Activated gamma-delta T cell treated with anti-CD3 and anti-CD28 coated beads, Interleukin-2, amount 50 U/mL, for 16 hours (primary cell): ENCODE data around the gene CST9.

Source experiments
- DNase-seq: peaks from one replicate; pipeline ENCODE4 v3.0.0-alpha.2; 2020; ENCODE audit warnings: low read depth

Gene CST9, protein sequence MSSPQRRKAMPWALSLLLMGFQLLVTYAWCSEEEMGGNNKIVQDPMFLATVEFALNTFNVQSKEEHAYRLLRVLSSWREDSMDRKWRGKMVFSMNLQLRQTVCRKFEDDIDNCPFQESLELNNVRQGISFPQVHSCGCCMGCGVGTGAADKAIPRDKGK

DNA sequence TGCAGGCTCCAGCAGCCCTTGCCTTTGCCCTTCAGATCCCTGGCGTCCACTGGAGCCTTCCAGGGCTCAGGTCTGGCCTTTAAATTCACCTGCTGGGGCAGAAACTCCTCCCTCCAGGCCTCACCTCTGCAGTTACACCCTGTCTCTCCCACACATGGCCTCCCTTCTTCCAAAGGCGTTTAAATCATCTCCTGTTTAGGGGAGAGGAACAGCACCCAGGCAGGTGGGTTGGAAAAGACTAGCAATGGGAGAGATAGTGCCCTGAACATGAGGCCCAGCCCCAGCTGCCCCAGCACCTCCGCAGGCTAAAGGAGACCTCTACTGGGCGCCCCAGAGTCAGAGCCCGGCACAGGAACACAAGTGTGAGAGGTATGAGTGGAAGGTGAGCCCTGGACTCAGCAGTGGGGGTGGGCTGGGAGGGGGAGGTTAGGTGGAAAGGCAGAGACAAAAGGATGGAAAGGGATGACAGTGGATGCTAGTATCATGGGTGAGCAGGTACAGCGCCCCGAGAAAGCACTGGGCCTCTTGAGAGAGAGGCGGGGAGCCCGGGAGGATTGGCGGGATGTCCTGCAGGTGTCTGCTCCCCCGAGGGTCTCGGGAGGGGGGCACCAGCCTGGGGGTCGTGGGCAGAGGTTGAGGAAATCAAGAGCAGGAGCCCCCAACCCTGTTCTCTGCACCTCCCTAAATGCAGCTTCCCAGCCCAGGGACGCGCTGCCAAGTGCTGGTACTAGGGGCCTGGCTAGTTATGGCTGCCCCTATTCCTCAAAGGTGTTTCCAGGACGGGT, at the start of gene CST9:
Gene CST9 (minus strand): TSS at position 51 of the 785 bp plus-strand sequence. CDS start 53 bp downstream, outside the sequence.
- no peak for DNase-seq

DNA sequence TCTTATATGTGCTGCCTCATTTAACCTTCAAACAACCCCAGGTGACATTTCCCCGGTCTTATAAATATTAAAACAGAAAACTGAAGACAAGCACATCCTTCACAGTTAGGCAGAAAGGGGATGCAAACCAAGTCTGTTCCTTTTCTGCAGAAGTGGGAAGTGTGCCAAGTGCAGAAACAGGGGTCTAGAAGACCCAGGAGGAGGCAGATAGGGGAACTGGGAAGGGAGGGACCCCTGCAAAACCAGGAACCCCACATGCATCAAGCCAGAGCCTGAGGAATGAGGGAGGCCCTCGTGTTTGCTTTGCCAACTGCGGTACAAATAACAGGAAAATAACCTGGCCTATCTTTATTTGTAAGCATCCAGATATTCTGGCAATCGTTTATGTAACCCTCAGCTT, 49.0 kb upstream of the CST9 start:
- no peak for DNase-seq

DNA sequence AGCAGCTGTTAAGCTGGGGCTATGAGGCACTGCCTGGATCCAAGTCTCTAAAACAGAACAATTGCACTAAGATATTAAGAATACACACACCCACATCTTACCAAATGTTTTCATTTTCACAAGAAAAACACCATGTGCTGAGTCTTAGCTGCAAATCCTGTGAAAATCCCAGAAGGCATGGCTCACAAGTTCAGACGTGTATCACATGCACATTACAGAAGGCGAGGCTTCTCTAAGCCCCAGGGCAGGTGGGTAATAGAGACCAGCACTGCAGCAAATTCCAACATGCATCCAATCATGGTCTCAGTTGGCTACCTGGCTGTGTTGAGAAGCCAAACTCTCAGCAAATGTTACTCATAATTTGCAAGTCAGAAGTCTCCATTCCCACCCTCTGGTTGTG, 48.3 kb upstream of the CST9 start:
- no peak for DNase-seq

DNA sequence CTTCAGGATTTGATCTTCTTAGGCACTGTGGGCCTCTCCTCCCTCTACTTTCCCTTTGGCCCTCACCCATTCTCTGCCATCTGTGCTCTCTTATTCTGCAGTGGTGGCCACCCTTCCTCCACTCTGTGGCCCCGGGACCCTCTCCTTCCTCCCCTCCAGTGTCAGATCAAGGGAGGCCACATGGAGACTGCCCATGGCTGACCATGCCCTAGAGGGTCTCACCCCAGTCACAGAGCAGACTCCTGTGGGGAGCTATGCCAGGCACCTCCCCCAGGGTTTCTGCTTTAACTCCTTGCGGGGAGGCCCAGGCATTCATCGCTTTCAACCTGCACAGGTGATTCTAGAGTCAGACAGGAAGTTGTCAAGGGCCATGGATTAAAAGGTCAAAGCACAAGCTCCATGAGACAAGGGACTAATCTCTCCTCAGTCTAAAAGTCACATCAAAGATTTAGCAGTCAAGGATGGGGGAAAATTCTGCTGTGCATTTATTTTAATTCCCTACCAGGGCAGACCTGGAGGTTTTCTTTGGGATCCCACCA, 47.8 kb upstream of the CST9 start:
- DNase-seq = no peak

DNA sequence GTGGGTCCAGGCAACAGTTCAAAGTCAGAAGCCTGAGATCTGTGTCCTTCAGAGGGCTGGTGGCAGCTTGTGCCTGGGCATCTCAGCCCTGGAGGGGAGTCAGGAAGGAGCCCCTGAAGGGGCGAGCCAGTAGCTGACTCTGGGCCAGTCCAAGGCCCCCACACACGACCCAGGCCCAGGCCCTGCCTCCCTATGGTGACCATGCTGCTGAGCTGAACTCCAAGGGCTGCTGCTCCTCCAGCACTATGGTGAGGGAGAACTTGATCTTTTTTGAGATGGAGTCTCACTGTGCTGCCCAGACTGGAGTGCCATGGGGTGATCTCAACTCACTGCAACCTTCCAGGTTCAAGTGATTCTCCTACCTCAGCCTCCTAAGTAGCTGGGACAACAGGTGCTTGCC, 47.2 kb upstream of the CST9 start:
- DNase-seq = no peak

DNA sequence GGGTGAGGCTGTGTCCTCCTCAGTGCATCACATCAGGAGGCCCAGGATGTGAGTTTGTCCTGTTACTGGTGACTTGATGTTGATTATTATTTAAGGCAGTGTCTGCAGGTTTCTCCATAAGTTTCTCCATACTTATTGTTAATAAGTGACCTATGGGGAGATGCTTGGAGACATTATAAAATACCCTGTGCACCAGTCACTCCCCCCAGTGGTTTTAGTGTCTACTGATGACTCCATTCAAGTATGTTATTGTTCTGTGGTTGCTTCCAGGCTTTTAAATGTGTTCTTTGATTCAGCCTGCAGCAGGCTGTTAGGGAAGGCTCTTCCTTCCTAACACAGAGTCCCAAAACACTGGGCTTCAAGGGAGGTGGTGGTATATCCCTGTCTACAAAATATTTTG, 46.7 kb upstream of the CST9 start:
- no peak for DNase-seq

DNA sequence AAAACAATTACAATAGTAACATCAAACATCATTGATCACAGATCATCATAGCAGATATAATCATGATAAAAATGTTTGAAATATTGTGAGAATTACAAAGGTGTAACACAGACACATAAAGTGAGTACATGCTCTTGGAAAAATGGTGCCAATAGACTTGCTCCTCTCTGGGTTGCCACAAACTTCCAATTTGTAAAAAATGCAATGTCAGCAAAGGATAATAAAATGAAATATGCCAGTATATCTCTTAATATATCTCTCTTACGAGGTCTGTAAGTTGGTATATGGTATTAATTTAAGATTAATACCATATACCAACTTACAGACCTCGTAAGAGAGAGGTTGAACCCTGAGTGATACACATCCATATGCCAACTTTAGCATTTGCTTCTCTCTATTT, 45.4 kb upstream of the CST9 start:
- DNase-seq = no peak

DNA sequence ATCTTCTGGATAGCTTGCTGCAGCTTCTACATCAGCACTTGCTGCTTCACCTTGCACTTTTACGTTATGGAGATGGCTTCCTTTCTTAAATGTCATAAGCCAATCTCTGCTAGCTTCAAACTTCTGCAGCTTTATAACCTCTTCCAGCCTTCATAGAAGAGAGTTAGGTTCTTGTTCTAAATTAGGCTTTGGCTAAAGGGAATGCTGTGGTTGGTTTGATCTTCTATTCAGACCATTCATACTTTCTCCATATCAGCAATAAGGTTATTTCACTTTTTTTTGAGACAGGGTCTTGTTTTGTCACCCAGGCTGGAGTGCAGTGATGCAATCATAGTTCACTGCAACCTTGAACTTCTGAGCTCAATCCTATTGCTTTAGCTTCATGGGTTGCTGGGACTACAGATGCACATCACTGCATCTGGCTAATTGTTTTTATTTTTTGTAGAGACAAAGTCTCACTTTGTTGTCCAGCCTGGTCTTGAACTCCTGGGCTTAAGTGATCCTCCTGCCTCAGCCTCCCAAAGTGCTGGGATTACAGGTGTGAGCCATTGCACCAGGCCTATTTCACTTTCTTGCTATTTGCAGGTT, 44.2 kb upstream of the CST9 start:
- no peak for DNase-seq

DNA sequence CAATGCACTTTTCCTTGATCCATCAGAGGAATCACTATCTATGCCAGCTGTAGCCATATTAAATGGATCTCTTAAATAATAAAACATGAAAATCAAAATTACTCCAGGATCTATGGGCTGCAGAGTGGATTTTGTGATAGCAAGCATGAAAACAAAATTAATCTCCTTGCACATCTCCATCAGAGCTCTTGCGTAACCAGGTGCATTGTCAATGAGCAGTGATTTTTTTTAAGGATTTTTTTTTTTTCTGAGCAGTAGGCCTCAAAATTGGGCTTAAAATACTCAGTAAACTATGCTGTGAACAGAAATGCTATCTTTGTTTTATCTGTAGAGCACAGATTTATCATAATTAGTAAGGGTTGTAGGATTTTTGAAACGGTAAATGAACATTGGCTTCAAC, 43.5 kb upstream of the CST9 start:
- DNase-seq = no peak

DNA sequence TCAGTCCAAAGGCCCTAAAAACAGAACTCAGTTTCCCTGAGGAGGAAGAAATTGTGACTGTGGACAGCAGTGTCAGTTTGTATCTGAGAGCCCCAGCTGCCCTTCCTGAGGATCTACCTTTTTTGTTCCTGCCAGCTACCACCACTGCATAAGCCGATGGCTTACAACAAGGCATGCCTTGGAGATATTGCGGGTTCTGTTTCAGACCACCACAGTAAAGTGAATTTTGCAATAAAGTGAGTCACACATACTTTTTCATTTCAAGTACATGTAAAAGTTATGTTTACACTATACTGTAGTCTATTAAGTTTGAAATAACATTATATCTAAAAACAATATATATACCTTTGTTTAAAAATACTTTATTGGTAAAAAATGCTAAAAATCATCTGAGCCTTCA, 41.6 kb upstream of the CST9 start:
- no peak for DNase-seq

DNA sequence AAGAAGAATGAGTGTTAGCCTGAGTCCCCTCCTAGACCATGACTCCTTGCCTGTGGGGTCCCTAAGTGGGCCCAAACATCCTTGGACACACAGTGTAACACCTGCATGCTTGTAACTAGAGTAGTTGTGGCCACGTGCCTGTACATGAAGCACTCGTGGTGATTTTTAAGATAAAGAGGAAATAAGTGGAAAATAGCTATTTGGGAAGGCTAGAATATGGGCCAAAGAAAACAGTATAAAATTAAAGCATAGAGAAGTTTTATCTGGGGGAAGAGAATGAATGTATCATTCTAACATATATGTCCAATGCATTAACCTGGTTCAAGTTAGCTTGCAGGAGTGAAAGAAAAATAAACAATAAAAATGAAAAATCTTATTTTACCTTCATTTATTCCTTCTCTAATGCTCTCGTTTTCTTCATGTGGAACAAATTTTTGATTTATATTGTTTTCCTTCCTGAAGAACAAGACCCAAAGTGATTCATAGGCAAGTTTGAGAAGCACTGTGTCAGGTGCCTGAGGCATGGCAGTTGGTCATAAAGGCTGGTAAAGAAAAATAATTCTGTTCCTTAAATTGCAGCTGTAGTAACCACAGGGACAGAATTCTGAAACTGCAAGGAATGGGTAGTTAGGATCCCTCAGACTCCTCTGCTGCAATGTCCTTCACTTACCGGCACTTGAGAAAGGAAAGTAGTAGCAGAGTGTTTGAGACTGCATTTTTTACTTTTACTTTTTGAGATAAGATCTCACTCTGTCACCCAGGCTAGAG, 40.6 kb upstream of the CST9 start:
- no peak for DNase-seq

DNA sequence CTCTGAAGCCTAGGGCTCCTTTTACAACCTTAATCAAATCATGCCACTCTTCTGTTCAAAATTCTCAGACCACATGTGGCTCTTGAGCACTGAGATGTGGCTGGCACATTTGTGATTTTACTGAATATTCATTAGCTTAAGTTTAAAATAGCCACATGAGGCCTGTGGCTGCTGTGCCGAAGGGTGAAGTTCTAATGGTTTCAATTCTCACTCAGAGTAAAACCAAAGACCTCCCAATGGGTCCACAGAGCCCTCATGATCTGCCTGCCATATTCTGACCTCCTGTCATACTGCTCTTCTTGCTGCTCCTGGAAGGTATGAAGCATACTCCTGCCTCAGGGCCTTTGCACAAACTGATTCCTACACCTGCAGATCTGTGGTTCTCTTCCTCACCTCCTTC, 39.9 kb upstream of the CST9 start:
- DNase-seq = no peak

DNA sequence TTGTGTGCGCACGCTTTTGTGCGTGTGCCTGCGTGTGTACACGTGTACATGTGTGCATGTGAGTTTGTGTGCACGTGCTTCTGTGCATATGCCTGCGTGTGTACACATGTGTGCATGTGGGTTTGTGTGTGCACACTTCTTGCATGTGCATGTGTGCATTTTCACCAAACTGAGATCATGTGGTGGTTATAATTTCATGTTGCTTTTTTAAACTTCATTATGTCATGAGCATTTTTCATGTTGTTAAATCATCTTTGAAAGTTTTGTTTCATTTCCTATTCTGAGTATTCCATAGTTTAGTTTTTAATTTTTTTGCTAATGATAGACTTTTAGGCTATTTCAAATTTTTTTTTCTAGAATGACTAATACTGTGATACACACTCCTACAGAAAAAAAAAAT, 38.4 kb upstream of the CST9 start:
- no peak for DNase-seq

DNA sequence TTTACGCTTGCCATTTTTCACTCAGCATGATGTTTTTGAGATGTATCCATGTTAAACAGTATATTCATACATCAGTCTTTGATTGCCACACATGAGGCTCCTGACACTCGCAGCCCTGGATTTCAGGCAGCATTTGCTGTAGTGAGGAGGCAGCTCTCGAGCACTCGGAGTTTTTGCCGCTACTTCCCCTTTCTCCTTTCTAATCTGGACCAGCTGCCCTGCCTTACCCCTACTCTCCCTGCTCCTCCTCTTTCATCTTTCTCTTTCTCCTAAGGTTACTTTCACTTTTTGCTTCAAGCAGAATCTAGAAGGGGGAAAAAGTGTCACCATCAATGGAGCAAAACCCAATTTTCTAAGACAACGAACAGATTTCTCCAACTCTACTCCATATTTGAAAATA, 37.9 kb upstream of the CST9 start:
- no peak for DNase-seq

DNA sequence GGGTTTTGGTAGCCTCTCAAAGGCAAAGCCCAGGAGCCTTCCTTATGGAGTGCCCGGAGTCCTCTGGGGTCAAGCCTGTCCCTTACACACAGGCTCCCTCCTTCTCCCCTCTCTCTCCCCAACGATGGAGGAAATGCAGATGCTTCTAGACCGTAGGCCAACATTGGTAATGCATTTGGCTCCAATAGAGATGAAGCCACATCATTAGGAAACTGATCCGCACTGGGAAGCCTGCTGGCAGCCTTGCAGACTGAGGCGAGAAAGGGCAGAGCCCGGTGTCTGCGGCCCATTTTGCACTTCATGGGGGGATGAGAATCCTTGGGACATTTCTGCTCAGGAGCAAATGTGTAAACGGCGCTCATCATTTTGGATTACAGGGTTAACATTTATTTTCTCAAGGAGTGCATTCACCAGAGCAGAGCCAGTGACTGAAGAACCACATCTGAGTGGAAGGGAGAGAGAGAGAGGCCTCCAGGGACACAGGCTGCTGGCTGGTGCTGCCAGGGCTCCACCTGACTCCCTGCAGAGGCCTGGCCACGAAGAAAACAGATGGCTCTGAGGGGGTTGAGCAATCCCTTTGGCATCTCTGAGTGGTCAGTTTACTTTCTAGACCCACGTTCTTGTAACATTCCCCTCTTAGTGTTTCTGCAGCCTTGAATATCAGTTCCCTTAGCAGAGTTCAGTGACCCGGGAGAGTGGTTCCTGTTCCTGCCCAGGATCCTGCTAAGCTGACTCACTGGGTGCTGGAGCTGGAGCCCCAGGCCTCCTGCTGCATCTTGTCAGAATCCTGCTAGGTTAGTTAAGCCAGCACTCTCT, 36.4 kb upstream of the CST9 start:
- no peak for DNase-seq

DNA sequence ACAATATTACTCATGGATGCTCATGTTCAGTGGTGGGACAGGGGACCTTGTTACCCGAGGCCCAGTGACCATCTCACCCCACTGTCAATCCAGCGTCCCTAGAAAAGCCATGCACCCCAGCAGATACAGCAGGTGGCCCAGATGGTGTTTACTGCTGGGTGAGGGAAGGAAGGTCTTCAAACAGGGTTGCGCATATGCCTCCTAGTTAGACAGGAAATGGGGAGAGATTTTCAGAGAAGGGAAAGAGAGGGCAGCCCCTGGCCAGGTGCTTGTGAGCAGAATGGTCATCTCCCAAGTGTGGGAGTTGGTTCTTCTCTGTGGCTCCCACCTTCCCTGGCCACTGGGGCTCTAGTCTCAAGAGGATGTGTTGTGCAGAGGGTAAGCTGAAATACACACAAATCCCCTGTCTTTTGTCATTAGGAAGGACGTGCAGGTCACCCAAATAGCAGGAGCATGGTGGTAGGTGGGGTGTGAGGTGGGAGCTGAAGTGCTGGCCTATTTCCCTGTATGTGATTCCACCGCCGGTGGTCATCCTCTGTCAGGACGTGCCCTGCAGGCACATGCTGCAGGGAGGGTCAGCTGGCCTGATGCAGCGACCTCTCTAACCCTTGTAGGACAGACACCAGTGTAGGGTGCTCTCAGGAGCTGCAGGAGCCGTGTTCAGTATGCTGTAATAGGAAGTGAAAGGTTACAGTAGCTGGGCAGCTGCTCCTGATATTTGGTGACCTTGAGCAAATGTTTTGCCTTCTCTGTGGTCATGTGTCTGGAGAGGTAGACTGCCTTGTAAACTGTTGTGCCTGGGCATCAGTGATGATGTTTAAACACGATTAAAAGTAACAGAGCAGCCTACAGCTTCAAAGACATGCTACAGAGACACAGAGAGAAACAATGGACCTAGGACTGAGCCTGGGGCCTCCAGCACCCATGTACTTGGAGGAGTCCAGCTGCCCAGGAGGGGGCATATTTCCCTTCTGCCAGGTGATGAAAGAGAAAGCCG, 35.3 kb upstream of the CST9 start:
- no peak for DNase-seq

DNA sequence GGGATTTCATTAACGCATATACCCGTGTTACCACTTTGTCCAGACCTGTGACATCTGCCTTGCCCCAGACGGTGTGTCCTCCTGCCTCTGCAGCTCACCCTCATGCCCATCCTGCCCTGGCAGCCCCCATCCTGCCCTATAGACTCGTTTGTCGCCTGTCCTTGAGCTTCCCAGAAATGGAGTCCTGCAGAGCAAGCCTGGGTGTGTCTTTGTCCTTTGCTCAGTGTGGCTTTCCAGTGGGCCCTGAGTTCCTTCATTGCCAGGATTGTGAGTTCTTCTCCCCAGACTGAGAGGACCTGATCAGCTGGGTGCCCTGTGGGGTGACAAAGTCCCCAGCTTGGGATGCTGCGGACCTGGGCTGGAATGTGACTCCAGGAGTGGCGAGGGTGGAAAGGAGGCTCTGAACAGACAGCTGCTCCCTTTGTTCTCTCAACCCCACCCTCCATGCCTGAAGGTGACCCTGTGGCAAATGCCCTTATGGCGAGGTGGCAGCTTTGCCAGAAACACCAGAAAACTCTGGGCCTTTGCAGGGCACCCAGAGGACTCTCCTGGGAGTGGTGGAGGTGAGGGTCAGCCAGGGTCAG, 34.4 kb upstream of the CST9 start:
- no peak for DNase-seq

DNA sequence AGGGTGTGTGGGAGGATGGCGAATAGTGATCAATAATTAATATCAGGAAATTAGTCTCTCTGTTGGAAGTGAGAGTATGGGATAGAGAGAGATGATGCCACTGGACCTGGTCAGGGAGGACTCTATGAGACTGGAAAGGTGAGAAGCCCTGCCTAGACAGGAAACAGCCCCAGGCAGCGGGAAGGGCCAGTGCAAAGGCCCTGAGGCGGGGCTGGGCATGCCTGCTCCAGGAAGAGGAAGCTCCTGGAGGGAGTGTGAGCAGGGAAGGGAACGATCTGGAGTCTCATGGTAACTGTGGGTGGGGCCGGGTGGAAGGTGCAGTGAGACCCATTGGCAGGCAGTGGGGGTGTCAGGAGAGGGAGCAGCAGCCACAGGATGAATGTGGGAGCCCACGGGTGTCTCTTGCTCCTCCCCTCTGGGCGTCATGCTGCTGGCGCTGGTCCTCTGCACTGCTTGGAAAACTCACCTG, 33.8 kb upstream of the CST9 start:
- DNase-seq = no peak

DNA sequence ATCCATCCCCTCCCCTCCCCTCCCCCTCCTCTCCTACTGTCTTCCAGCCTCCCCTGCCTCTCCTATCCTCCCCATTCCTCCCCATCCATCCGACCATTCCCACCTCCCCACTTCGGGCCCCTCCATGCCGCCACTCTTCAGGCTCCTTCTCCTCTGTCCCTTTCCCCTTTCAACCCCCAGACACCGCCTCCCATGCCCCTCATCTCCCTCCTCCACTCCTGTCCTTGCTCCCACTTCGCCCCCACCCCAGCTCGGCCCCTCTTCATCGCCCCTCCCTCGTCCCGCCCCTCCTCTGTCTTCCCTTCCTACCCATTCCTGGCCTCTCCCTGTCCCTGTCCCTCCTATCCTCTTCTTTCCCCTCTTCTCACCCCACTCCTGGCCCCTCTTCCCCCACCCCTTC, 32.6 kb upstream of the CST9 start:
- no peak for DNase-seq
